NCI-H1417 treated with DMSO at 0.1 percent for 48 hours (cell line): ENCODE data around the gene AAR2.

ENCODE experiments used
- DNase-seq: peaks from one replicate; lab custom pipeline; 2025; lab: John Stamatoyannopoulos, UW

The AAR2 gene

DNA sequence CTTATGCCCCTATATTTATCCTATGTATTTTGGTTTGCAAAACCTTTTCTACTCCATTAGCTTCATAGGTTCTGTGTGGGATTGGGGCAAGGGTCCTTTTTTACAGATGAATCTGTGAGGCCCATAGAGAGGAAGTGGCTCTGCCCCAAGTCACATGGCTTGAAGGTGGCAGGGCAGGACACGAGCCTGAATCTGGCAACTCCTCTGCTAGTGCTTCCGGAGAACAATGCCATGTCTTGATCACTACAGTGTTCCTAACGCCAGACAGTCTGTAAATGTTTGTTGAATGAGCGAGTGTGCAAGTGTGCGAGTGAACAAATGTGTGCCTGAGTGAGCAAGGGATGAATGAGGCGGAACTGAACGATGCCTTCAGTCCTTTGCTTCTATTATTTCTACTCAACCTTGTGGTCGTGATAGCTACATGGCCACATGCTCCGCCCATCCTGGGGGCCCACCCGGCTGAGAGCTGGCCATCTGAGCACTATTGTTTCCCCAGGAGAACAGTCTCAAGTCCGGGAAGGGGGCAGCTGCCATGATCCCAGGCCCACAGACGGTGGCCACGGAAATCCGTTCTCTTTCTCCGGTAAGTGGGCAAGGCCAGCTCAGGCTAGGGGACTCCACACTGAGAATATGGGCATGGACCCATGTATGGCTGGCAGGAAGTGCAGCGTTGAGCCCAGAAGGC, 17.8 kb upstream of the AAR2 start:
- no peak for DNase-seq

DNA sequence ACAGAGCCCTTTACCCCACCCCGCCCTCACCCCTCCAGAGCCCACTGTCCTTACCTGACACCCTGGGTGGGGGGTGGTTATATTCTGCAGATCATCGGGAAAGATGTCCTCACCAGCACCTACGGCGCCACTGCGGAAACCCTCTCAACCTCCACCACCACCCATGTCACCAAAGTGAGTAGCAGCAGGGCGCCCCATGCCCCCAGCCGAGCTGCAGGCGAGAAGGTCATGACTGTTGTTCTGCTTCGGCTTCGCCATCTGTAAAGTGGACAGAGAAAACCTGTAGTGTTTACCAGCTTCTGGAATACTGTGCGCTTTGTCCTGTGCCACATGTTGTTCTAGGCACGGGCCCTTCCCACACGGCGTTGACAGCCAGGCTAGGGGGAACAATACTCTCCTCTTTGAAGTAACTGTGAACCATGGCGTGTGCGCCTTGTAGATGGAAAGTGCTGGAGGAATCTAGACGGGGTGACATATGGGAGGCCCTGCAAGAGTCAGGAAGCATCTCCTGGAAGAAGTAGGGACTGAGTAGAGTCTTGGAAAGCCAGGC, 16.5 kb upstream of the AAR2 start:
- DNase-seq = no peak

DNA sequence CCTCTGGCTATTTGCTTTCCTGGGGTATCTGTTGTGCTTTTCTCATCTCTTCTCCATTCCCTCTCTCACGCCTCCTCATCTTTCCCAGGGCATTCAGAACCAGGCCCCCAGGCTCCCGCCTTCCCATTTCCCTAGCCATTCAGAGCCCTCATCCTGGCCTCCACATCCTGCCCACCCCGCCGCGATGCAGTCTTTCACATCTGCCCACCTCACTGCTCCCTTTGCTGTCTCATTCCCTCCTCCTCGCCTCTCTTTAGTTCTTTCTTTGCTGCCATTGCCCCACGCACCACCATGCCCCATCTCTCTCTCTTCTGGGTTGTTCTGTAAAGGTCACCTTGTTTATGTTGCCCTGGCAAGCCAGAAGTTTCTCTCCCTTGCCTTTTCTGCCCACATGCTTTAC, 10.6 kb upstream of the AAR2 start:
- DNase-seq = no peak

DNA sequence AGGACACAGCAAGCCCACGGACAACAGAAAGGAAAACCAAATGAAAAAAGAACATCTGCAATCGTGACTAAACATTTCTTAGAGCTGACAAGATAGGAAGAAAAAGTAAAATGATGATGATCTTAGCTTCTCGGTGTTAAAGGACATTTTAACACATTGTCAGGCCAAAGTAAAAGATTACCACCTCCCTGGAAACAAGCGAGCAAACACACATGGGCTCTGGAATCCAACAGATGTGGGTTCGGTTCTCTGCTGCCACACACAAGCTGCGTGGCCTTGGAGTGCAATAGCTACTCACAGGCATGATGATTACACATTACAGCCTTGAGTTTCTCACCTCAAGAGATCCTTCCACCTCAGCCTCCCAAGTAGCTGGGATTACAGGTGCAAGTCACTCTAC, 7.5 kb upstream of the AAR2 start:
- no peak for DNase-seq

DNA sequence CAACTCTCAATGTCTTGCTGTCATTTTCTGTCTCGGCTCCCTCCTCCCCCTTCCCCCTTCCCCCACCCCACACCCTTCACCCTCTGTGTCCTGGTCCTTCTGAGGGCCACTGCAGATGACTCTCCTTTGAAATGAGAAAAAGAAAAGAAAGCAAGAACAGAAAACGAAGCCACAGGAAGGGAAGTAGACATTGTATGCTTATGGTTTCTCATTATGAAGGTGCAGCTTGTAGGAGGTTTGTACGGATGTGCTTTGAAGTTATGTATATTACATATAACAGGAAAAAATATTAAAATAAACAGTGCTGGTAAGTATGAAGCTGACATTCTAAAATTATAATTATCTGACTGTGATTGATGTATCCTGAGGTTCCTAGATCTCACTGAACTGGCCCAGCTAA, 6.3 kb upstream of the AAR2 start:
- DNase-seq = no peak

DNA sequence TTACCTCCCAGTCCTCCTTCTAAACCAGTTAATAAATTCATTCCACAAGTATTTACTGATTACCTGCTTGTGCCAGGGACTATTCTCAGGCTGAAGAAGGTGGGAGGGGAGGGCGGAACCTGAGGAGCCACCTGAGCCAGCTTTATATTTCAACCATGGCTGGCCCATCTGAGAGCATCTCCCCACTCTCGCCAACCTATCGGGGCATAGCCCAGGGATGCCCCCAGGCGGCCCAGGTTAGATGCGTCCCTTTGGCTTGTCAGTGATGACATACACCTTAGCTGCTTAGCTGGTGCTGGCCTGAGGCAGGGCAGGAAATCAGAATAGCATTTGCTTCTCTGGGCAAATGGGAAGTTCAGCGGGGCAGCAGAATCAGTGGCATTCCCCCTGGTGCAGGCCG, 4.9 kb upstream of the AAR2 start:
- no peak for DNase-seq

DNA sequence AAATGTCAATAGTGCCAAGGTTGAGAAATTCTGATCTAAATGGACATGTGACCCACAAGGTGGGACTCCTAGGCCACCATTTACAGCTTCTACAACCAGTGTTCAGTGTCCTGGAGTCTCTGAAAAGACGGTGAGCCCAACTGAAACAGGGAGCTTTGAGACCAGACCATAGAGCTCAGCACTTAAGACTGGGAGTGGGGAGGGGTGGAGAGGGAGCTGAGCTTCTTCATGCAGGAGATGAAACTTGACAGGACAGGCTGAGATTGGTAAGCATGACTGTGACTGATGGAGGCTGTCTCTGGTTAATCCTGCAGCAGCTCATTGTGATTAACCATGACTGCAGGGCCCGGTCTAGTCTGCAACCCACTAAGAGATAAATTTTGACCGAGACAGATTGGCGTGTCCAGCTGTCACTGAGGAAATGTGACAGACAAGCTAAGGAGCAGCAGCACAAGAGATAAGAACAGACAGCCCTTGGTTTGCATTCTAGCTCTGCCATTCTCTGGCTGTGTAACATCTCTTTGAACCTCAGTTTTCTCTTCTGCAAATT, 1.4 kb upstream of the AAR2 start:
- DNase-seq = no peak

DNA sequence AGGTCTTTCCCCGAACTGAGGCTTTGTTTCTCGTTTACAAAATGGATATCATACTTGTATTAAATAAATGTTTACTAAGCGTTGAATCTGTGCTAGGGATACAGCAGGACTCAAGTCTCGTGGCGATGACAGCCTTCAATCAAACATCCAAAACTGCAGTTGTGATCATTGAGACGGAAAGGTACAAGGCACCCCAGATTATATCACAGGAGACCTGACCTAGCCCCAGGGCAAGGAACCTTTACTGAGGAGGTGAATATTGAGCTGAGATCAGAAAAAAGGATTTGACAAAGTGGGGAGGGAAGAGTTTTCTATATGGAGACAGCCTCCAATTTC, 476 bp downstream of the AAR2 start:
- DNase-seq = no peak

DNA sequence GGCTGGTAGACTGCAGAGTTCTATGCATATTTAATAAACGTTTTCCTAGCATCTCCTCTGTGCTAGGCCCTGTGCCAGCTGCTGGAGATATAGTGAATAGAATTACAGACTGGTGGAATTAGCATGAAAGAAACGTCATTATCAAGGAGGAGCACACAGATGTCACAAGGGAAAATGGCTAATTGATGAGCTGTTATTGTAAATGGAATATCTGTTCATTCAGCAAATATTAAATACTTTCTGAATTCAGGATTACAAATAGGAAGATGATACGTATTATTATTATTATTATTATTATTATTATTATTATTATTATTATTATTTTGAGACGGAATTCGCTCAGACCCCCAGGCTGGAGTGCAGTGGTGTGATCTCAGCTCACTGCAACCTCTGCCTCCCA, 1.2 kb downstream of the AAR2 start:
- DNase-seq = no peak

DNA sequence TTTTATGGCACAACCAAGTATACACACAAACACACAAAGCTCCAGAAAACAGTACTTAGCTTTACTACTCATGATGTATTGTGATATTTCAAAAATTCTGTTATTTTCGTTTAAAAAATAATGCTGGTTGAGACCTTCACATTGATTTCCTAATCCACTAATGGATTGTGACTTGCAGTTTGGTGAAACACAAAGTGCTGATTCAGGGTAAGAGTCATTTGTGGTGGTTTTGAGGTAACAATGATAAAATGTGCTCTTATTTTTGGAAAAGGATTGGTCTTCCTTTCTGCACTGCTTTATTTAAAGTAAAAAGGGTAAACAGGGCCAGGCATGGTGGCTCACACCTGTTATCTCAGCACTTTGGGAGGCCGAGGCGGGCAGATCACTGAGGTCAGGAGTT, 1.9 kb downstream of the AAR2 start:
- no peak for DNase-seq

DNA sequence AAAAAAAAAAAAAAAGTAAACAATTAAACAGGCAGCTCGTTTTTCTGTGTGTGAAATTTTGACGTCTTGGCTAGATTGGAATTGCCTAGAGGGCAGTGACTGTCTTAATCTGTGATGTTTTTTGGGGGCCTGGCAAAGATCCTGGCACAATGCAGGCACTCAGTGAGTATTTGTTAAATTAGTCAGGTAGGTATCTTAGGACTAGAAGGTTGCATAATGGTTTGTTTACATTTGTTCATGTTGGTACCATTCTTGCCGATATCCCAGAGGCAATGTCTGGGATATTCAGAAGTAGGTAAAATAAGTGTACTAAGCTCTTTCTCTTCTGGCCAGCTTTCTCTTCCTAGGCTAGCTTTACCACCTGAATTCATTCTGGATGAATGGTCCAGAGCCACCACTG, 2.5 kb downstream of the AAR2 start:
- DNase-seq = no peak

DNA sequence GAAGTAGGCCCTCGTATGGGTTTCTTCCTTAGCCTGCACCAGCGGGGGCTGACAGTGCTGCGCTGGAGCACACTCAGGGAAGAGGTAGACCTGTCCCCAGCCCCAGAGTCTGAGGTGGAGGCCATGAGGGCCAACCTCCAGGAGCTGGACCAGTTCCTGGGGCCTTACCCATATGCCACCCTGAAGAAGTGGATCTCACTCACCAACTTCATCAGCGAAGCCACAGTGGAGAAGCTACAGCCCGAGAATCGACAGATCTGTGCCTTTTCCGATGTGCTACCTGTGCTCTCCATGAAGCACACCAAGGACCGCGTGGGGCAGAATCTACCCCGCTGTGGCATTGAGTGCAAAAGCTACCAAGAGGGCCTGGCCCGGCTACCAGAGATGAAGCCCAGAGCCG, 3.8 kb downstream of the AAR2 start:
- DNase-seq = no peak

DNA sequence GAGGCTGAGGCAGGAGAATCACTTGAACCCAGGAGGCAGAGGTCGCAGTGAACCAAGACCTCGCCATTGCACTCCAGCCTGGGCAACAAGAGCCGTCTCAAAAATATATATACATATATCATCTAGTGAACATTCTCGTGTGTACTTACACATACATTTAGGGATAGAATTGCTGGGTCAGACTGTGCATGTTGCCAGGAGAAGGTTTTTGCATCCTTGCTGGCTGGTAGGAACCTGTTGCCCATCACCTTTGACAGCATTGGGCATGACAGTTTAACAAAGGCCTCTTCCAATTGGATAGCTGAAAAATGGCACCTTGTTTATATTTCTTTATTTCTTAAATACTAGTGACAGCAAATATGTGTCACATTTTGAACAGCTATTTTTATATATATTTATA, 5.4 kb downstream of the AAR2 start:
- no peak for DNase-seq

DNA sequence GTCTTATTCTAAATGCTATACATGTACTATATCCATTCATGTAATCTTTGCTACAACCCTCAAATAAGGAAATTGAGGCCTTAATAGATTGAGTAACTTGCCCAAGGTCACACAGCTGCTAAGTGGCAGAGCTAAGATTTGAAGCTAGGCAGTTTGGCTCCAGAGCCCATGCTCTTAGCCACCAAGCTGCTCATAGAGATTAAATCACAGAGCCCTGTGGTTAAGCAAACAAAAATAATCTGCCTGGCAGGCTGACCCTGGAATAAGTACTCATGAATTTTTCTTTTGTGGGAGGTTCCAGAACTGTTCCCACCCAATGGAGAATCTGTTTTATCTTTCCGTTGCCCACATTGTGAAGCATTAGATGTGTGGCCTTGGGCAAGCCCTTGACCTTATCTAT, 7.4 kb downstream of the AAR2 start:
- DNase-seq = no peak

DNA sequence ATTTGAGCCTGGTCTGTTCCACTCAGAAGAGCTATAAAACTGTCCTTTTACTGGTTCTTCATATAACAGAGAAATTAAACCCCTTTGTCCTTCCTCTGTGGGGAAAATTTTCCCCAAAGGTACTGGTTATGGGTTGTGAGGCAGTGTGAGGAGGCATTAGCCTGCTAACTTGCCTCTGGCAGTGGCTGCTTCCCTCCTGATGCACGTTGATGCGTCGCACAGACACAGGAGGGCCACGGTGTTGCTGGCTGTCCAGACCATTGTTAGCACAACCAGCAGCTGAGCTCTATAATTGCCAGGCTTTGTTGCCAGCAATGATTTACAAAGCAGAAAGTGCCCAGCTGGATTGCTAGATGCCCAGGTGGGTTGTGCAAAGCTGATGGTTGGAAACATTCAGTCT, 10.1 kb downstream of the AAR2 start:
- peak; percentile 81 for DNase-seq

DNA sequence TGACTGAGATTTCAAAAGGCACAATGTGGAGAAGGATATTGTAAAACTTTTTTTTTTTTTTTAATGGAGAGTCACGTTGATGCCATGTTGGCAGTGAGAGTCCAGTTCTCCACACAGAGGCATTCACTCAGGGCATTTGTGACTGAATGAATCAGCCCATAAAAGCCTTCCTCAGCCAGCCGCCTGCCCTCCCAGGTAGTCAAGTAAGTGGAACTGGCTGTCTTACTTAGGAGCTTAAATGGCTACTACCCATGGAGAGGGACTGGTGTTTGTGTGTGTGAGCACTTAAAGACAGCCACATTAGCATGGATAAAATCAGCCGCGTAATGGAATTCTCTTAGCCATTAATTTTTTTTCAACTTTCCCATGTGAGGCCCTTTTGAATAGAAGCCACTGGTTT, 12.6 kb downstream of the AAR2 start:
- DNase-seq = no peak

DNA sequence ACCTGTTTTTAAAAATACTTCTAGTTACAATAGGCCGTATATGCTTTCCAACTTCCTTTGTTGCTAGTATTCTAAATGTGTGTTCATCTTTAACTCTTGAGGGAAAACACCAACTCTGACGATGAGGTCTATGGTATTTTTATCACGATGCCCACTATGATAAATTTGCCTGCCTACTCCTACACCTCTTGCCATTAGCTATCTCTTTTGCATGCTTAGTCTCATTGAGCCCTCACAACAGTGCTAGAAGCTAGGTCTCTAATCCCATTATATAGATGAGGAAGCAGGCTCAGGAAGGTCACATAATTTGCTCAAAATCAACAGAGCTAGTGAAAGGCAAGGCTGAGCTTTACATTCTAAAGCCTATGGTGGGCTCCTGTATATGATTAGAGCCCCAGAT, 13.2 kb downstream of the AAR2 start:
- no peak for DNase-seq

DNA sequence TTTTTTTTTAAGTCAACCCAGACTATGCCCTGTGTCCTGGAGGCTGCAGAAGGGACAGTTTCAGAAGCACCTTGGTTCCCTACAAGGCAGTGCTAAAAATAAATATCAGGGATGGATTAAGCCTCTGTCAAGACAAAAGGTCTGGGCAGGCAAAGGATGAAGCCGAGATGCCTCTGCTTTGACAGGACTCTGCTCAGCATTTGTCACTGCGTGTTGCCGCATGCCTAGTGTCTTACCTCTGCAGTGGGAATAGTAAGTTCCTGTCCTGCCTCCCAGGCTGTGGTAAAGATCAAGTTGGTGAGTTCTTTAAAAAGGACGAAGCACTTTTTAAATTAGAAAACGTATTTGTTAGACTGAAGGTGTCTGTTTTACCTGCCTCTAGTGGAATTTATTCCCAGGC, 15.1 kb downstream of the AAR2 start:
- DNase-seq = no peak

DNA sequence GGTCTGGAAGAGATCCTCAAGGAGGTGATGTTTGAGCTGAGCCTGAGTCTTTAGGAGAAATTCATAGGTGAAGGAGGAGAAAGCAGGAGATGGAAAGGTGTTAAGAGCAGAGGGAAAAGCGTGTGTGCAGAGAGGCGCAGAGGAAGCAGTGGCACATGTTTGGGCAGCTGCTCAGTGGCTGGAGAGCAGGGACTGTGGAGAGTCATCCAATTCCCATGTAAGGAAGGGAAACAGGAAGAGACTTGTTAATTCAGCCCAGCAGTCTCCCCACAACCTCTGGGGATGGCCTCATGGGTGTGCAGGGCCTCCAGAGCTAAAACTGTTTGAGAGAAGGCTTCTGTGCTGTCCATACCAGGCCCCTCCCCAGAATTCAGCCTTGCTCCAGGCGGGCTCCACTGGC, 16.2 kb downstream of the AAR2 start:
- no peak for DNase-seq

DNA sequence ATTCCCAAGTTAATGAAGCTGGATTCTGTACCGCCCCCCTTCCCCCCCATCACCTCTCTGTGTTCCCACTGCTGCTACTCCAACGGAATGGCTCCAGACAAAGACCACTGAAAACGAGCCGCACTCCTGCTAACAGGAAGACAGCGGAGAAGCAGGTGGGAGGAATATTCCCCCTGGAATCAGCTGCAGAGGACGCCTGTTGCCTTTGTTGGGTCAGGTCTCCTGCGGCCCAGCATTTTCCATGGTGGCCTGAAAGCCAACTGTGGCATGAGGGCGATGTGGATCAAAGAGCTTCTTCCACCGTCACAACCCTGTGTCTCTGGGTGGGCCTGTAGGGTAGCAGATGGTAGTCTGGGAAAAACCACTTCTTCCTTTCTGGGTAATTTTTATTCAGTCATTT, 16.8 kb downstream of the AAR2 start:
- DNase-seq = no peak

DNA sequence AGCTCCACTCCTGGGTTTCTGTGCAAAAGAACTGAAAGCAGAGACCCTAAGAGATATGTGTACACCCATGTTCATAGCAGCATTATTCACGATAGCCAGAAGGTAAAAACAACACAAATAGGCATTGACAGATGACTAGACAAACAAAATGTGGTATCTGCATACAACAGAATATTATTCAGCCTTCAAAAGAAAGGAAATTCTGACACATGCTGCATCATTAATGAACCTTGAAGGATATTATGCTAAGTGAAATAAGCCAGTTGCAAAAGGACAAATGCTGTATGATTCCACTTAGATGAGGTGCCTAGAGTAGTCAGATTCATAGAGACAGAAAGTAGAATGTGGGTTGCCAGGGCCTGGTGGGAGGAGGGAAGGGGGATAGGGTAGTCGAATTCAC, 17.8 kb downstream of the AAR2 start:
- no peak for DNase-seq

DNA sequence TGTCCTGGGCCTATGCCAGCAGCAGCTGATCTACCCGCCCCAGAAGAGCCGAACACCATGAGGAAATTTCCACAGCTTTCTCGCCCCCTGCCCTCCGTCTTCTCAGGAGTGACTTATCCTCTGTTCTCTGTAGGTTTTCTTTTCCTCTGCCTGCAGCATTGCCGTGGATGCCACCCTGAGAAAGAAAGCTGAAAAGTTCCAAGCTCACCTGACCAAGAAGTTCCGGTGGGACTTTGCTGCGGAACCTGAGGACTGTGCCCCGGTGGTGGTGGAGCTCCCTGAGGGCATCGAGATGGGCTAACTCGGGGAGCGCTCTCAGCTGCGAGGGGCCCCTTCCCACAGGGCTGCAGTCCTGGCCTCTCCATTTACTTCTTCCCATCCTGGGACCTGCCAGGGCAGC, 19.2 kb downstream of the AAR2 start:
- DNase-seq = no peak

DNA sequence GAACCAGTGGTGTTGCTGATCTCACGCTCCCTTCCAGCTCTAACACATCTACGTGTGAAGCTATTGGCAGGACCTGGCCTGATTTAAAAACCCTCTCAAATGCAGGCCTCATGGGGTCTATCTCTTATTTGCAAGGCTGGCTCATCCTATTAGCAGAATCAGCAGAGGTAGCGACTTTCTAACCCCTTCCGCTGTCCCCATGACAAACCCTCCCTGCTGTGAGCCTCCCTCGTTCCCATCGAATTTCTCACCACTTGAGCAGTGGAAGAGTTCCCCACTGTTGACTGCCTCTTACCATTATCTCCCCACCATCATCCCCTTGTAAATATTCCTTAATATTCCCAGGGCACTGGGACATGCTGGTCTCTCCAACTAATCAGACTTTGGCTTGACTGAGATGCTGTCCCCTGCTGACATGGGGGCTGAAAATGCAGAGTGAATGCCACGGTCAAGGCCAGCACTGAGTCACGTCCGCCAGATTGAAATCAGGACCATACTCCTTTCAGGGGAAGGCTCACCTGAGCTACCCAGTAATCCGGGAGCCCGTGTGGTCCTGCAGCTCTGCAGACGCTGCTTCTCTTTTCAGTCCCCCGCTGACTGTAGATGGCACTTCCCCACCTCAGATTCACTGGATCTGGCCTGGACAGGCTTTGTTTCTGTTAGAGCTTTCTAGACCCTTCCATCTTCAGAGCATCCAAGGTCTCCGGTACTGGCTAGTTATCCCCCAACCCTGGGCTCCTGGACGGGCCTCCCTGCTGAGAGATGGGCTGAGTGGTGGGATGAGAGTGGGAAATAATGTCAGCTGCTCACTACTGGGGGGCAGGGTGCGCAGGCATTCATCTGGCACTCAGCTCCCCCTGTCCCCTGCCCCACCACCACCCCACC, 23.1 kb downstream of the AAR2 start:
- no peak for DNase-seq
